Epidermal melanocyte (primary cell): ENCODE measurements around the gene ITPR1.

Experiments
- DNase-seq: peaks from one replicate; pipeline ENCODE4 v3.0.0; 2011; ENCODE audit warnings: low spot score; ENCODE audit not compliant: insufficient read length

ITPR1 gene

GRCh38 chr3:4478261-4478660 is 14.9 kb upstream of the ITPR1 start:
- DNase-seq = no peak

GRCh38 chr3:4491855-4492207 is 1.3 kb upstream of the ITPR1 start:
- no peak for DNase-seq

GRCh38 chr3:4492208-4493013 is 737 bp upstream of the ITPR1 start:
- DNase-seq = no peak

- DNase-seq = no peak
Observed at GRCh38 chr3:4493941-4494894, 1.1 kb downstream of the ITPR1 start.

GRCh38 chr3:4494895-4495264 is 1.7 kb downstream of the ITPR1 start:
- DNase-seq = no peak

- no peak for DNase-seq
Observed at GRCh38 chr3:4495294-4496086, 2.3 kb downstream of the ITPR1 start.

- no peak for DNase-seq
Observed at GRCh38 chr3:4496087-4496452, 2.9 kb downstream of the ITPR1 start.

- DNase-seq = no peak
Observed at GRCh38 chr3:4497005-4497692, 4.0 kb downstream of the ITPR1 start.

GRCh38 chr3:4497843-4498324 is 4.7 kb downstream of the ITPR1 start:
- DNase-seq = no peak

GRCh38 chr3:4498446-4498845 is 5.3 kb downstream of the ITPR1 start:
- DNase-seq = no peak

- no peak for DNase-seq
Observed at GRCh38 chr3:4501437-4501836, 8.3 kb downstream of the ITPR1 start.

GRCh38 chr3:4501927-4502326 is 8.8 kb downstream of the ITPR1 start:
- no peak for DNase-seq

GRCh38 chr3:4503050-4503449 is 9.9 kb downstream of the ITPR1 start:
- no peak for DNase-seq

- DNase-seq = no peak
Observed at GRCh38 chr3:4504340-4505261, 11.5 kb downstream of the ITPR1 start.

- DNase-seq = no peak
Observed at GRCh38 chr3:4505688-4506558, 12.8 kb downstream of the ITPR1 start.

- DNase-seq = no peak
Observed at GRCh38 chr3:4506559-4507023, 13.4 kb downstream of the ITPR1 start.

- DNase-seq = no peak
Observed at GRCh38 chr3:4507024-4507596, 14.0 kb downstream of the ITPR1 start.
